Osteocyte (in vitro differentiated cells): ENCODE data around the gene PLEKHG3. TPM values are rescaled to one million over a fixed set of nuclear protein-coding genes. Genes with fewer than 3 reads are reported as not detected.

ENCODE experiments used
- DNase-seq: peaks from one replicate; pipeline ENCODE4 v3.0.0; 2021; ENCODE audit warnings: mixed read lengths; ENCODE audit not compliant: unreplicated experiment; ENCODE audit errors: extremely low spot score
- H3K27ac Mint-ChIP-seq: one replicate; pipeline ENCODE4 v1.8.0; 2021; ENCODE audit warnings: mild to moderate bottlenecking, mixed read lengths; ENCODE audit not compliant: unreplicated experiment
- H3K27me3 Mint-ChIP-seq: one replicate; pipeline ENCODE4 v1.8.0; 2021; ENCODE audit warnings: mixed read lengths; ENCODE audit not compliant: unreplicated experiment
- H3K36me3 Mint-ChIP-seq: one replicate; pipeline ENCODE4 v1.8.0; 2021; ENCODE audit warnings: mixed read lengths; ENCODE audit not compliant: unreplicated experiment
- H3K4me1 Mint-ChIP-seq: one replicate; pipeline ENCODE4 v1.8.0; 2021; ENCODE audit warnings: mixed read lengths; ENCODE audit not compliant: unreplicated experiment
- H3K4me3 Mint-ChIP-seq: one replicate; pipeline ENCODE4 v1.8.0; 2021; ENCODE audit warnings: mild to moderate bottlenecking, moderate library complexity, mixed read lengths; ENCODE audit not compliant: unreplicated experiment
- H3K9me3 Mint-ChIP-seq: one replicate; pipeline ENCODE4 v1.8.0; 2021; ENCODE audit warnings: mixed read lengths; ENCODE audit not compliant: unreplicated experiment
- CTCF ChIP-seq: fragments of 200-600 bp; sonication (generic); IDR thresholded peaks from 2 replicates; pipeline ENCODE4 v1.5.0; 2021; ENCODE audit warnings: antibody characterized with exemption, mild to moderate bottlenecking, moderate library complexity
- total RNA-seq: library from RNA; stranded (reverse); gene quantifications from 2 replicates; pipeline ENCODE4 v1.2.1, GENCODE V29; 2021

Gene PLEKHG3
- total RNA-seq, 1 donor from 2014 or later, result 96.3 TPM

GRCh38 chr14:64755781-64756221 is 51.6 kb downstream of the PLEKHG3 start:
- H3K27ac Mint-ChIP-seq, result no peak overlapping the region
- no peak overlapping the region for H3K4me3 Mint-ChIP-seq
- H3K36me3 Mint-ChIP-seq, result peaks cover 4% of the 10 kb centered on the region
- no peak for TF ChIP-seq CTCF
- no peaks in the 10 kb centered on the region for H3K9me3 Mint-ChIP-seq
- peaks cover 44% of the 10 kb centered on the region for H3K4me1 Mint-ChIP-seq
- no peaks in the 10 kb centered on the region for H3K27me3 Mint-ChIP-seq
- no peak for DNase-seq

- H3K9me3 Mint-ChIP-seq, result no peaks in the 10 kb centered on the region
- no peak overlapping the region for H3K4me3 Mint-ChIP-seq
- DNase-seq, result no peak
- no peak overlapping the region for H3K27ac Mint-ChIP-seq
- TF ChIP-seq CTCF, result no peak
- H3K27me3 Mint-ChIP-seq, result no peaks in the 10 kb centered on the region
- no peaks in the 10 kb centered on the region for H3K36me3 Mint-ChIP-seq
- H3K4me1 Mint-ChIP-seq, result peaks cover 53% of the 10 kb centered on the region
Measured at GRCh38 chr14:64756712-64757111, 52.5 kb downstream of the PLEKHG3 start.

GRCh38 chr14:64757601-64758000 is 53.4 kb downstream of the PLEKHG3 start:
- peaks cover 62% of the 10 kb centered on the region for H3K4me1 Mint-ChIP-seq

GRCh38 chr14:64758025-64758521 is 53.8 kb downstream of the PLEKHG3 start:
- Mint-ChIP-seq H3K27me3 (no peaks in the 10 kb centered on the region), H3K27ac (peak overlapping the region; percentile 82), H3K4me3 (no peak overlapping the region)

More at GRCh38 chr14:64757601-64758000, 53.4 kb downstream of the PLEKHG3 start:
- TF ChIP-seq CTCF, result no peak
- Mint-ChIP-seq H3K27ac (peak overlapping the region; percentile 82), H3K27me3 (no peaks in the 10 kb centered on the region), H3K36me3 (no peaks in the 10 kb centered on the region), H3K4me3 (peak overlapping the region; percentile 35), H3K9me3 (no peaks in the 10 kb centered on the region)
- no peak for DNase-seq

More at GRCh38 chr14:64758025-64758521, 53.8 kb downstream of the PLEKHG3 start:
- Mint-ChIP-seq H3K36me3 (no peaks in the 10 kb centered on the region), H3K4me1 (peaks cover 67% of the 10 kb centered on the region), H3K9me3 (no peaks in the 10 kb centered on the region)
- no peak for TF ChIP-seq CTCF
- no peak for DNase-seq
